Measurements from ENCODE around the gene GYG2.
"Not testable (repeated sequence)": the region's sequence is repeated elsewhere in the genome, so short reads cannot be mapped to it uniquely, and the experiment has no call there.

Gene GYG2

DNA sequence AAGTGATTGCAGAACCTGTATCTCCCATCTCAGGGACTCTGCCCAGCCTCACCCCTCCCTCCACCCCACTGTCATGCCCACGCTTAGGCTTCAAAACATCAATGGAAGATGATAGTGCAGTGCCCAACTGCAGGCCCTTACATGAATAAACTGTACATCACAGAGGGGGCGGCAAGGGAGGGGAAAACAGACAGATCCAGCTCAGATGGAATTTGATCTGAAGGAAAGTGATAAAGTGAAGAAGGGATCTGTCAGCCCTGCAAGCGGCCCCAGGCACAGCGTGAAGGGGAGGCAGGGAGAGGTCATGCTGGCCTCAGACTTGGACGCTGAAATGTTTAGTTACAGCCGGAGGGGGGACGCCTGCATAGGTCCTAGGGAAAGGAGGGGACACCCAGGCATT, 38.5 kb downstream of the GYG2 start:
- DNase-seq (ENCODE audit: low read depth in 2 of 2): no peak

DNA sequence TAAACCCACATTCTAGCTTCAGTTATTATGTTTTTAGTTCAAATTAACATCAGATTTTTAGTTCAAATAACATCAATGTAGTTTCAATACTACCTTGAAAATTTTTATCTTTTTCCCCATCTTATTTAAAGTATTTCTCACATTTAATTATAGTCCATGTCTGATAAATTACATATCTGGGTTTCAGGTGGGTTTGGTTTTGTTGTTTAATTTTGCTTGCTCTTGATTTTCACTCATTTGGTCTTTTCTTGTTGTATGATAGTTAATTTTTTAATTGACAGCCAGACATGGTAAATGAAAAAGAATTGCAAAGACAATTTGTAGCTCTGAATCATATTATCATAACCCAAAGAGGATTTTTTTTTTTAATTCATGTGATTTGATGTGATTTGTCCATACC, 41.9 kb downstream of the GYG2 start:
- DNase-seq (ENCODE audit: low read depth in 2 of 2): no peak

GRCh38 chrX:2871831-2872230, 43.1 kb downstream of the GYG2 start:
- no peak for DNase-seq (ENCODE audit: low read depth in 2 of 2)

GRCh38 chrX:2872671-2873277, 44.0 kb downstream of the GYG2 start:
- DNase-seq (ENCODE audit: low read depth in 2 of 2): no peak

DNA sequence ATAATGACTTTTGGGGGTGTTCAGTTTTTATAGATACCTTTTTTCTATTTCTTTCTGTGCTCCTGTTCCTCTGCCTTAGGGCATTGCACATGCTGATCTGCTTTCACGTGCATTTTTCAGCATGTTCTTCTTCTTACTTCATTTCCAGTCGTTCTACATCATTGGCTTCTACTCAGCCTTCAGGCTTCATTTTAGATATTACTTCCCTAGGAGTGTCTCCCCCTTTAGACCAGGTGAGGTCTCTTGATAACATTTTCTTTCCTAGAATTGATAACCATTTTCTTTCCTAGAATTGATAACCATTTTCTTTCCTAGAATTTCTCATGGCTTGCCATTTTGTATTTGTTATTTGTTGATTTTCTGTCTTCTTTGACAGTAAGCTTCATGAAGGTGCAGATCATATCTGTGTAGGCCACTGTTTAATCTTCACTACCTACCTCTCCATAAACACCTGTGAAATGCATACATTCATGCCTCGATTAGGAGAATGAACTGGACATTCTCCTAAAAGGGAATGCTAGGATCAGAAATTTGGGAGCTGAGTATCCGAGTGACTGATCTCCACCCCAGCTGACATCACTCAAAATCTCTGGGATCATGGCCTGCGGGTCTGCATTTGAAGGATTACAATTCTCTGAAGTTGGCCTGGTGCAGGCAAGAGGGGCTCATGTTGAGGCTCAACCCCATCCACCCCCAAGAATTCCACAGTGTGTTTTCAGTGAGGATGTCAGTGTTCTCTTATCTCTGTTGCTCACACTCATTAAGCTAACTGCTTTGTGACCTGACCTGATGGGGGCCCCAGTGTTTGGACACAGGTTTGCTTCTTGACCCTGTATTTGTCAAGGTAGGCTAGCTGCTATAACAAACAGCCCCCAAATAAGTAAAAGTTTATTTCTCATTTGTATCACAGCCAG, 45.7 kb downstream of the GYG2 start:
- DNase-seq (ENCODE audit: low read depth in 2 of 2): no peak

- DNase-seq (ENCODE audit: low read depth in 2 of 2): no peak
Observed at GRCh38 chrX:2875136-2875481, 46.4 kb downstream of the GYG2 start.

GRCh38 chrX:2875798-2876399, 47.2 kb downstream of the GYG2 start:
- no peak for DNase-seq (ENCODE audit: low read depth in 2 of 2)

DNA sequence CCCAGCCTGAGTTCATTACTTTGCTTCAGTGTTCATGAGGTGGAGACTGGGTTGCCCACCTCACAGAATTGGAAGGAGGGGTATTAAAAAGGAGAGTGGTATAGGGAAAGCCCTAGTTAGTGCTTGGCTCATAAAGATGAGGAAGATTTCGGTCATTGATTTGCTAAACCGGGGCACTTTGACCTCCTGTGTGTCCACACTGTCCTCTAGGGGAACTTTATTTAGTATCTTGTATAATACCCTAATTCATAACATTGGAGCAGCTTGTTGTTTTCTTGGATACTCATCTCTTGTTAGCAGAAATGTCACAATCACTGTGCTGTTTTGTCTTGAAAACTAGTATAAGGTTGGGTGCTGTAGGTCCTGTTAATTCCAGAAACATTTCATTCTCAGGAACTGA, 49.8 kb downstream of the GYG2 start:
- DNase-seq (ENCODE audit: low read depth in 2 of 2): no peak

- no peak for DNase-seq (ENCODE audit: low read depth in 2 of 2)
Observed at GRCh38 chrX:2879670-2880069, 50.9 kb downstream of the GYG2 start.

DNA sequence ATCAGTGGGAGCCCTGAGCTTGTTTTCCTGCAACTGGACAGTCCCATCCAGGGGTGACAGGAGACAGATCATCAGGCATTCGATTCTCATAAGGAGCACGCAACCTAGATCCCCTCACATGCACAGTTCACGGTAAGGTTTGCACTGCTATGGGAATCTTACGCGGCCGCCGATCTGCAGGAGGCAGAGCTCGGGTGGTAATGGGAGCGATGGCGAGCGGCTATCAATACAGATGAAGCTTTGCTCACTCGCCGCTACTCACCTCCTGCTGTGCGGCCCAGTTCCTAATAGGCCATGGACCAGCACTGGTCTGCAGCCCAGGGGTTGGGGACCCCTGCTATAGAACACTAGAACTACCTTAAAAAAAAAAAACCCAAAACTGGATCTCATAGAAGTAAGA, 55.0 kb downstream of the GYG2 start:
- DNase-seq (ENCODE audit: low read depth in 2 of 2): no peak

- DNase-seq (ENCODE audit: low read depth in 2 of 2): no peak
Observed at GRCh38 chrX:2888309-2888708, 59.6 kb downstream of the GYG2 start.

DNA sequence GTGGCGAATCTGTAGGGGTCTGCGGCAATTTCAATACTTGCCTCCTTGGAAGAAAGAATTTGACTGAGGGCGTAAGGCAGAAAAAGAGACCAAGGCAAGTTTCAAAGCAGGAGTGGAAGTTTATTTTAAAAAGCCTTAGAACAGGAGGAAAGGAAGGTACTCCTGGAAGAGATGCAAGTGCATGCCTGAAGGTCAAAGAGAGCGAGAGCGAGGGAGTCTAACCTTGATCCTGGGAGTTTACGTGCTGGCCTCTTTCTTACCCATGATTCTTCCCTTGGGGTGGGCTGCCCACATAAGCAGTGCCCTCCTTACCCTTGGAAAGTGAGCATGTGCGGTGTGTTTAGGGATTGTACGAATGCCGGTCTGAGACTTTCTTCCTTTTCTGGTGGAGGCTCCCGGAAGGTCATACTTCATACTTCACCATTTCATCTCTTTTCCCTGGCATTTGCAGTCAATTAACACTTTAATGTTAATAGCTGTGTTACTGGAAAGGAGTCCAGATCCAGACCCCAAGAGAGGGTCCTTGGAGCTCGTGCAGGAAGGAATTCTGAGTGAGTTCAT, 60.4 kb downstream of the GYG2 start:
- DNase-seq (ENCODE audit: low read depth in 2 of 2): no peak

GRCh38 chrX:2889706-2890490, 61.2 kb downstream of the GYG2 start:
- not testable (repeated sequence) for DNase-seq (ENCODE audit: low read depth in 2 of 2)

DNA sequence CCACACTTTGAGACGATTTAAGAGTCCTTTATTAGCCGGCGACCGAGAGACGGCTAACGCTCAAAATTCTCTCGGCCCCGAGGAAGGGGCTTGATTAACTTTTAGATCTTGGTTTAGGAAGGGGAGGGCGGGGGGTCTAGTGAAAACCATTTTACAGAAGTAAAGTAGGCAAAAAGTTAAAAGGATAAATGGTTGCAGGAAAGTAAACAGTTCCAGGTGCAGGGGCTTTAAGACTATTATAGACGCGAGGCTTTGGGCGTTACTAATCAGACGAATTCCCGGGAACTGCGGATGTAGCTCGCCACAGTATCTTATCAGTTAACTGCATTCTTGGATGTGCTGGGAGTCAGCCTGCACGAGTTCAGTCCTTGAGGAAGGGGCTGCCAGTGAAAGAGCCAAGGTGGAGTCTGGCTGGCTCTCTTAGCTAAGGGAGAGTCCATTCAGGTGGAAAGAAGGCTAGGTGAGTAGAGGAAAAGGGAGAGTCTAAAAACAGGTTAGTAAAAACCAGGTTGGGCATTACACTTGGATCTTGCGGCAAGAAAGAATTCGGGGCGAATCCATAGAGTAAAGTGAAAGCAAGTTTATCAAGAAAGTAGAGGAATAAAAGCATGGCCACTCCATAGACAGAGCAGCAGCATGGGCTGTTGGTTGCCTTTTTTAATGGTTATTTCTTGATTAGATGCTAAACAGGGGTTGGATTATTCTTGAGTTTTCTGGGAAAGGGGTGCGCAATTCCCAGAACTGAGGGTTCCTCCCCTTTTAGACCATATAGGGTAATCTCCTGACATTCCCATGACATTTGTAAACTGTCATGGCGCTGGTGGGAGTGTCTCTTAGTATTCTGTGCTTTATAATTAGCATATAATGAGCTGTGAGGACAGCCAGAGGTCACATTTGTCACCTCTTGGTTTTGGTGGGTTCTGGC, 62.1 kb downstream of the GYG2 start:
- not testable (repeated sequence) for DNase-seq (ENCODE audit: low read depth in 2 of 2)

GRCh38 chrX:2892816-2893215, 64.1 kb downstream of the GYG2 start:
- DNase-seq (ENCODE audit: low read depth in 2 of 2): no peak

- DNase-seq (ENCODE audit: low read depth in 2 of 2): no peak
Observed at GRCh38 chrX:2894885-2895292, 66.2 kb downstream of the GYG2 start.

DNA sequence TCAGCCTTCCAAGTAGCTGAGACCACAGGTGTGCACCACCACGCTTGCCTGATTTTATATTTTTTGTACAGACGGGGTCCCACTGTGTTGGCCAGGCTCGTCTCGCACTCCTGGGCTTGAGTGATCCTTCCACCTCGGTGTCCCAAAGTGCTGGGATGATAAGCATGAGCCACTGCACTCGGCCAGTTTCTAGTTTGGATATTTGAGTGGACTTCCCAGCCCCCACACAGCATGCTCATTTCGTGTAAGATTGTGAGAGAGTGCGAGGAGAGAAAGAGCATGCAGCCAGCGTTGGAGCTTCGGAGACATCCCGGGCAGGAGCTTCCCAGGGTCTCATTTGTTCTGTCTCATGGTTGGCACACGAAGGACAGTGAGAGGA, 68.6 kb downstream of the GYG2 start:
- DNase-seq (ENCODE audit: low read depth in 2 of 2): no peak

- DNase-seq (ENCODE audit: low read depth in 2 of 2): peak in 1 of 2 donors; percentile 11
Observed at GRCh38 chrX:2897690-2898623, 69.2 kb downstream of the GYG2 start.

GRCh38 chrX:2898846-2899512, 70.2 kb downstream of the GYG2 start:
- no peak for DNase-seq (ENCODE audit: low read depth in 2 of 2)
